ENCODE measurements around the gene SPOCK1.

The SPOCK1 gene

GRCh38 chr5:137282216-137282615 lies 216.9 kb downstream of the SPOCK1 start:
- TF ChIP-seq, protein P1, sequence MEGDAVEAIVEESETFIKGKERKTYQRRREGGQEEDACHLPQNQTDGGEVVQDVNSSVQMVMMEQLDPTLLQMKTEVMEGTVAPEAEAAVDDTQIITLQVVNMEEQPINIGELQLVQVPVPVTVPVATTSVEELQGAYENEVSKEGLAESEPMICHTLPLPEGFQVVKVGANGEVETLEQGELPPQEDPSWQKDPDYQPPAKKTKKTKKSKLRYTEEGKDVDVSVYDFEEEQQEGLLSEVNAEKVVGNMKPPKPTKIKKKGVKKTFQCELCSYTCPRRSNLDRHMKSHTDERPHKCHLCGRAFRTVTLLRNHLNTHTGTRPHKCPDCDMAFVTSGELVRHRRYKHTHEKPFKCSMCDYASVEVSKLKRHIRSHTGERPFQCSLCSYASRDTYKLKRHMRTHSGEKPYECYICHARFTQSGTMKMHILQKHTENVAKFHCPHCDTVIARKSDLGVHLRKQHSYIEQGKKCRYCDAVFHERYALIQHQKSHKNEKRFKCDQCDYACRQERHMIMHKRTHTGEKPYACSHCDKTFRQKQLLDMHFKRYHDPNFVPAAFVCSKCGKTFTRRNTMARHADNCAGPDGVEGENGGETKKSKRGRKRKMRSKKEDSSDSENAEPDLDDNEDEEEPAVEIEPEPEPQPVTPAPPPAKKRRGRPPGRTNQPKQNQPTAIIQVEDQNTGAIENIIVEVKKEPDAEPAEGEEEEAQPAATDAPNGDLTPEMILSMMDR (IDR thresholded peaks at IDR 0.05; ENCODE audit: borderline replicate concordance, insufficient read depth, low read depth, low read length): no peak
- H3K4me3 ChIP-seq (ENCODE audit: low read depth, low read length): no peak overlapping the region

DNA sequence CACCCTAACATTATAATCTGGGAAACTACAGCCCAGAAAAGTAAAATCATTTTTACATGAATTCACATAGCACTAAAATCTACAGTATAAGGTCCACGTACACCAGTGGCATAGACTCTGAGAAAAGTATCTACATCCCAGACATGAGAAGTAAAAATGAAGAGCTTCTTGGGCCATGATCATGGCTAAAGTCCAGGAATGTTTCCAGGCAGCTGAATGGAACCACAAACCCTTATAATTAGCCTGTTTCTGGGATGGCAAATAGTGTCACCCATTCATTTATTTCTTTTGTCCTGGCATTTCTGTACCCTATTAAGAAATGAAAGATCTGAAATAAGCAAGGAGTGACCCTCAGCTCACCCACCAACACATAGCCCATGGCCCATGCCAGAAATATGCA lies 217.9 kb downstream of the SPOCK1 start:
- H3K4me3 ChIP-seq (ENCODE audit: low read depth, low read length): no peak overlapping the region
- TF ChIP-seq, protein P1 (IDR thresholded peaks at IDR 0.05; ENCODE audit: borderline replicate concordance, insufficient read depth, low read depth, low read length): no peak

DNA sequence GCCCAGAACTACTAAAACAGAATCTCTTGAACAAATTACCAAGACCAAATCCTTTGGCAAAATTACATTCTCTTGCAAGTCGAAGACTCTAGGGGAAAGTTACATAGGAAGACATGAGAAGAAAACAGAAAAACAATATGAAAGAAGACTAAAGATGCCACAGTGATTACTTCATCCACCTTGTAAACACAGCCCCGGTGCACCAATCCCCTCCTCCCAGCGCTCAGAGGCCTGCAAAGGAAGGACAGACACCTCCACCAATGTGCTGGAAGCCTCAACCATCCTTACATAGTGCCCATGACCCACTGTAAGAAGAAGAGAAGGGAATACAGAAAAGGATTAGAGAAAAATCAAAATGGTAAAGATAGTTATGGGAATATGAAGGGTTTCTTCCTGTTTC lies 218.5 kb downstream of the SPOCK1 start:
- H3K4me3 ChIP-seq (ENCODE audit: low read depth, low read length): no peak overlapping the region
- TF ChIP-seq, protein P1 (IDR thresholded peaks at IDR 0.05; ENCODE audit: borderline replicate concordance, insufficient read depth, low read depth, low read length): no peak

GRCh38 chr5:137279521-137280231 lies 219.4 kb downstream of the SPOCK1 start:
- no peak overlapping the region for H3K4me3 ChIP-seq (ENCODE audit: low read depth, low read length)
- TF ChIP-seq, protein P1 (IDR thresholded peaks at IDR 0.05; ENCODE audit: borderline replicate concordance, insufficient read depth, low read depth, low read length): no peak

- TF ChIP-seq, protein P1 (IDR thresholded peaks at IDR 0.05; ENCODE audit: borderline replicate concordance, insufficient read depth, low read depth, low read length): no peak
- H3K4me3 ChIP-seq (ENCODE audit: low read depth, low read length): no peak overlapping the region
Measured at GRCh38 chr5:137278476-137278875, 220.7 kb downstream of the SPOCK1 start.

DNA sequence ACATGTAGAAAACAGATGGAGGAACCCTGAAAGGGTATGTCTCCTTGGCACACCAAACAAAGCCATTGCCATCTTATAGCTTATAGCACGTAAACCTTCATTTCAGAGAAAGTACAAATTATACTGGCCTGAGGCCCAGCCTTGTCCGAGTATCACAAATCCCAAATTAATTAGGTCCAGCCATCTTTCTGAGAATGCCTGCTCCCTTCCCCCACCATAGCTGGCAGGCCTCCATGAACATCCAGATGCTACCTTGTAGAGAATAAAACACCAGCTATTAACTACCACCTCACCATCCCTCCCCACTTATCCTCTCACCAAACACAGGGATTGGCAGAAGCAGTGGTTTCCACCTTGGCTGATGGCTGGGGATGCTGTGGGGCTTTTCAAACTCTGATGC lies 224.0 kb downstream of the SPOCK1 start:
- no peak overlapping the region for H3K4me3 ChIP-seq (ENCODE audit: low read depth, low read length)
- TF ChIP-seq, protein P1 (IDR thresholded peaks at IDR 0.05; ENCODE audit: borderline replicate concordance, insufficient read depth, low read depth, low read length): no peak

GRCh38 chr5:137273511-137273910 lies 225.6 kb downstream of the SPOCK1 start:
- H3K4me3 ChIP-seq (ENCODE audit: low read depth, low read length): no peak overlapping the region
- TF ChIP-seq, protein P1 (IDR thresholded peaks at IDR 0.05; ENCODE audit: borderline replicate concordance, insufficient read depth, low read depth, low read length): no peak

Data from GM12875 (cell line).